Measurements from ENCODE around the gene MFRP.

MFRP gene

GRCh38 chr11:119318240-119319135 lies 28.0 kb downstream of the MFRP start:
- TF ChIP-seq, protein P1, sequence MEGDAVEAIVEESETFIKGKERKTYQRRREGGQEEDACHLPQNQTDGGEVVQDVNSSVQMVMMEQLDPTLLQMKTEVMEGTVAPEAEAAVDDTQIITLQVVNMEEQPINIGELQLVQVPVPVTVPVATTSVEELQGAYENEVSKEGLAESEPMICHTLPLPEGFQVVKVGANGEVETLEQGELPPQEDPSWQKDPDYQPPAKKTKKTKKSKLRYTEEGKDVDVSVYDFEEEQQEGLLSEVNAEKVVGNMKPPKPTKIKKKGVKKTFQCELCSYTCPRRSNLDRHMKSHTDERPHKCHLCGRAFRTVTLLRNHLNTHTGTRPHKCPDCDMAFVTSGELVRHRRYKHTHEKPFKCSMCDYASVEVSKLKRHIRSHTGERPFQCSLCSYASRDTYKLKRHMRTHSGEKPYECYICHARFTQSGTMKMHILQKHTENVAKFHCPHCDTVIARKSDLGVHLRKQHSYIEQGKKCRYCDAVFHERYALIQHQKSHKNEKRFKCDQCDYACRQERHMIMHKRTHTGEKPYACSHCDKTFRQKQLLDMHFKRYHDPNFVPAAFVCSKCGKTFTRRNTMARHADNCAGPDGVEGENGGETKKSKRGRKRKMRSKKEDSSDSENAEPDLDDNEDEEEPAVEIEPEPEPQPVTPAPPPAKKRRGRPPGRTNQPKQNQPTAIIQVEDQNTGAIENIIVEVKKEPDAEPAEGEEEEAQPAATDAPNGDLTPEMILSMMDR (IDR thresholded peaks at IDR 0.05; ENCODE audit: insufficient read depth, low read depth, low read length, missing control alignments): no peak
- DNase-seq (ENCODE audit: low read depth): peak; percentile 86
- no peak overlapping the region for H3K4me3 ChIP-seq (ENCODE audit: low read length)

- TF ChIP-seq, protein P1 (IDR thresholded peaks at IDR 0.05; ENCODE audit: insufficient read depth, low read depth, low read length, missing control alignments): no peak
- peak; percentile 77 for DNase-seq (ENCODE audit: low read depth)
- H3K4me3 ChIP-seq (ENCODE audit: low read length): peak overlapping the region; percentile 24
These were observed 28.8 kb downstream of the MFRP start for GRCh38 chr11:119317592-119318239.

DNA sequence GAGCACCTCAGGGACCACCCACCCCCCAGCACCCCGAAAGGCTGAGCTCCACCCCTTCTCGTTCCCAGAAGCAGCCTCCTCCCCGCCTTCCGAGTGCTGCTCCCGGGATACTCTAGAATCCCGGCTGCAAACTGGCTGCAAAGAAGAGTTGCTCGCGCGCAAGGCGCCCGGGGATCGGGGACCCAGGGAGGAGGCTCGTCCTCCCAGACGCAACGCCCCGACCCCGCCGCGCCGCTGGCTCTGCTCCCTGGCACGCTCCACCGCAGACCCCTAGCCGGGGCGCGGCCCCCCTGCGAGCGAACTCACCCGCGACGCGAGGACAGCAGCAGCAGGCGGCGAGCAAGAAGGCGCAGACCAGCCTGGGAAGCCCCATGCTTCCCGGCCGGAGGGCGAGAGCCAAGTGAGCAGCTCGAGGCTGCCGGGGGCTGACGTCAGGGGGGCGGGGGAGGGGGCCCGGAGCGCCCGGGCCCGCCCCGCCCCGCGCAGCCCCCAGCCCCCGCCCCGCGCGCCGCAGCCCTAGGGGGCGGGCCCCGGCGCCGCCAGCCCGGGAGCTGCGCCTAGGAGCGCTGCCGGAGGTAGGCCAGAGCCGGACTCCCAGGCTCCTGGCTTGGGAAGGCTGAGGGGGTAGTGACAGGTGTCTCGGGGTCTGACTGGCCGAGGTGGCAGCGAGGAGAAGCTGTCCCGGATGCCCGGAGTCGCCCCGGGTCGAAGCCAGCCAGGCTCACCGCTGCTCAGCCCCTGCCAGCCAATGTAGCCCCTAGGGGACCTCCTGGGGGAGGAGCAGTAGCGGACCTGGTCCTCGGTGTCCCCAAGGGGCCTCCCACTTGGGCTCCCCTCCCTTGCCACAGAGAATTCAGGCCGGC lies 29.5 kb downstream of the MFRP start, which contains the start of gene MCAM:
Gene MCAM (minus strand): TSS at position 402 of the 863 bp plus-strand sequence. CDS start 29 bp downstream, at position 373.
- peak; percentile 45 for DNase-seq (ENCODE audit: low read depth)
- peak within 1 kb of the TSS; percentile 42 for H3K4me3 ChIP-seq (ENCODE audit: low read length)
- TF ChIP-seq, protein P1 (IDR thresholded peaks at IDR 0.05; ENCODE audit: insufficient read depth, low read depth, low read length, missing control alignments): no peak

DNA sequence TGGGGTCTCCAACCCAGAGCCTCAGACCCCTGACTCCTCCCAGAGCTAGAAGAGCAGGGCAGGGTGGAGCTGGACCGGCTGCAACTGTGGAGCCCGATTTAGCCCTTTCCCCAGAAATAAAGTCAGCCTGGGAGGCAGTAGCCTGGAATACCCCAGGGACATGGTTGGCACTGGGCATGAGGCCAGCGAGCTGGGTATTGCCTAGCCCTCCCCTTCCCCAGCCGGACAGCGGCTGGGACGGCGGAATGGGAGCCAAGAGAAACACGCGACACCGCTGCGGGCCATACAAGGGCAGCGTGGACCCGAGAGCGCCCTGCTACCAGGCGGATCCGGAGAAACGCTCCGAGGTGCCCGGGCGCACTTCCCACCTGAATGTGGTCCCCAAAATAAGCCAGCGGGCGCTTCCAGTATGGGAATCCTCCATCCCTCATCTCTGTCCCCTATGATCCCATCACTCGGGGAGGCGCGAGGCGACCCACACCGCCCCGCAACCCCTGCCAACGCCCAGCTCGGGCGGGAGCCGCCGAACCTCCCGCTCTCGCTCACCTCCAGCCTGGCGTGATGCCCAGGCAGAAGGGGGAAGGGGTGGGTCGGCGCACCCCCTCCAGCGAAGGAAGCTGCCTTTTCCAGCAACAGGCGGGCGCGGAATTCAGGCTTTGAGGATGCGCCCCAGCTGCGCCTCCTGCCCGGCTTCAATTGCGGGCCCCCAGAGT lies 30.3 kb downstream of the MFRP start:
- TF ChIP-seq, protein P1 (IDR thresholded peaks at IDR 0.05; ENCODE audit: insufficient read depth, low read depth, low read length, missing control alignments): no peak
- peak; percentile 39 for DNase-seq (ENCODE audit: low read depth)
- peak overlapping the region; percentile 42 for H3K4me3 ChIP-seq (ENCODE audit: low read length)

DNA sequence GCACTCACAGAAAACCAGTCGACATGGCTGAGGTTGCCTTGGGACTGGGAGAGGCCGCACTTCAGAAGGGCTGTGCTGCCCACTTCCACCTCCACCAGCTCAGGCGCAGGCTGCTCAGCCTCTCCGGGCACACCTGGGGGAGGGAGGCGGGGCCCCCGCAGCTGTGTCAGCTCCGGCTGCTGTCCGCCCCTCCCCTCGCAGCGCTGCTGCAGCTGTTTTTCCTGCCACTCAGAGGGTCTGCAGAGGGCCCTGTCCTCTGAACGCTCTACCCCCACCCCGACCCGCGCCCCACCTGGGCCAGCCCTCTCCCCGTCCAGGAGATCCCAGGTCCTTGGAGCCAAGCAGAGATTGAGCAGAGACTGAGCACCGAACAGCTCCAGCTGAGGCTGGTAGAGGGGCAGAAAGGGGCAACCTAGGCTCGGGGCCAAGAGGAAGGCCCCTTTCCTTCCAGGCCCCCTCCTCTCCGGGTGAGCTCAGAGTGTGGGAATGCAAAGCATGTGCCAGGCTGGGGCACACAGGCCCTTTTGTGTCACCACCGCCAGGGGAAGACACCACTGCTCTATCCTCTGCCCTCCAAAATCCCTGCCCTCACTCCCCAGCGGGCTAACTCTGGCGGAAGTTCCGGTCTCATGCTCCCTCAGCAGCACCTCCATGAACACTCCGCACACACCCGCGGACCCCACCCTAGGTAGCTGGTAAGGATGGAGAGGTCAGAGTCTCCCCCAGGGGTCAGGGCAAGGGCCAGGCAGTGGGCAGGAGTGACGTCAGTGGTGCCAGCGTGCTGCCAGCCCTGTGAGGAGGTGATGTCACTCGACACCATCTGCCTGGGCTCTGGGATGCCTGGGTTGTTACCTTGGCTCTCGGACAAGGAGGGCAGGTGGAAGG lies 31.1 kb downstream of the MFRP start:
- H3K4me3 ChIP-seq (ENCODE audit: low read length): peak overlapping the region; percentile 42
- TF ChIP-seq, protein P1 (IDR thresholded peaks at IDR 0.05; ENCODE audit: insufficient read depth, low read depth, low read length, missing control alignments): no peak
- DNase-seq (ENCODE audit: low read depth): peak; percentile 59

Measured in epithelial cell of esophagus (primary cell).